Ectodermal cell (in vitro differentiated cells): Measurements from ENCODE around the gene RECQL5.

Experiments used
- H3K27ac ChIP-seq: 2 replicates; pipeline ENCODE4 v1.7.0; 2013; ENCODE audit warnings: mild to moderate bottlenecking, low read depth, low read length; ENCODE audit not compliant: insufficient read depth, poor library complexity, severe bottlenecking
- H3K27me3 ChIP-seq: 2 replicates; pipeline ENCODE4 v1.7.0; 2013; ENCODE audit warnings: mild to moderate bottlenecking, low read length; ENCODE audit not compliant: insufficient read depth, control insufficient read depth, poor library complexity, severe bottlenecking
- H3K36me3 ChIP-seq: one replicate; pipeline ENCODE4 v1.7.0; 2013; ENCODE audit warnings: low read length; ENCODE audit not compliant: control insufficient read depth, insufficient read depth
- H3K4me1 ChIP-seq: one replicate; pipeline ENCODE4 v1.7.0; 2013; ENCODE audit warnings: low read length; ENCODE audit not compliant: control insufficient read depth, insufficient read depth
- H3K4me3 ChIP-seq: 2 replicates; pipeline ENCODE4 v1.7.0; 2013; ENCODE audit warnings: low read depth, low read length, control low read depth; ENCODE audit not compliant: insufficient read depth
- H3K9me3 ChIP-seq: 2 replicates; pipeline ENCODE4 v1.7.0; 2013; ENCODE audit warnings: mild to moderate bottlenecking, low read length, moderate library complexity; ENCODE audit not compliant: control insufficient read depth
- WGBS, 2 experiments: methylation state at CpG; one replicate each; pipeline ENCODE4 v1.1.7; 2013; ENCODE audit warnings: missing lambda C conversion rate in 2 of 2; 5-methylcytosine and 5-hydroxymethylcytosine counted together

The RECQL5 gene

DNA sequence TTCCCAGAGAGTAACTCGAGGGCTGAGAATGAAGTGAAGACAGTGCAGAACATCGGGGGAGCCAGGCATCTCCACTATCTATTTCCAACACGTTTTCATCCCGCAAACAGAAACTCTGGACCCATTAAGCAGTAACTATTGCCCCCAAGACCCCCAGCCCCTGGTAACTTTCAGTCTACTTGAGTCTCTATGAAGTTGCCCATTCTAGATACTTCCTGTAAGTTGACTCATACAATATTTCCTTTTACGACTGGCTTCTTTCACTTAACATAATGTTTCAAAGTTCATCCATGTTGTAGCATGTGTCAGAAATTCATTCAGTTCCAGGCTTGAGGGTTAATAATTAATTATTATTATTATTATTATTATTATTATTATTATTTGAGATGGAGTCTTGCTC is 59.9 kb downstream of the RECQL5 start:
- Histone ChIP-seq H3K27ac (no peak overlapping the region), H3K4me3 (no peak overlapping the region), H3K27me3 (no peaks in the 10 kb centered on the region)

DNA sequence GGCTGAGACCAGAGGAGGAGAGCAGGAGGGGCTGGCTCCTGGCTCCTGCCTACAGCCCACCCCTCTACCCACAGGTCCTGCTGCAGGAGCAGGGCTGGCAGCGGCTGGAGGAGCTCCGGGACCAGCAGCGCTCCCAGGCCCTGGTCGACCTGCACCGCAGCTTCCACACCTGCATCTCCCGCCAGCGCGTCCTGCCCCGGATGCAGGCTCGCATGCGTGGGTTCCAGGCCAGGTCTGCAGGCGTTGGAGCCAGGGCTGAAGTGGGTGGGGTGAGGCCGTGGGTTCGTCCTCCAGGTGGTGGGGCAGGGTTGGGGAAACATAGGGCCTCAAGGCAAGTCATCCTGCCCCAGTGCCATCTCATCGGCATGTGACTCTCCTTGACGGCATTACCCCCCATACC is 61.2 kb downstream of the RECQL5 start:
- H3K4me1 ChIP-seq: no peaks in the 10 kb centered on the region
- no peak overlapping the region for H3K27ac ChIP-seq
- WGBS, 2 experiments: 87 to 89% methylated on average over 16 of the region's 16 CpGs
- no peaks in the 10 kb centered on the region for H3K36me3 ChIP-seq
- no peaks in the 10 kb centered on the region for H3K9me3 ChIP-seq
- H3K27me3 ChIP-seq: no peaks in the 10 kb centered on the region
- no peak overlapping the region for H3K4me3 ChIP-seq

More for the DNA sequence above, 59.9 kb downstream of the RECQL5 start:
- Histone ChIP-seq H3K4me1 (no peaks in the 10 kb centered on the region), H3K9me3 (no peaks in the 10 kb centered on the region), H3K36me3 (no peaks in the 10 kb centered on the region)
- WGBS, 2 experiments: 85 to 87% methylated on average over 4 to 5 of the region's 5 CpGs

DNA sequence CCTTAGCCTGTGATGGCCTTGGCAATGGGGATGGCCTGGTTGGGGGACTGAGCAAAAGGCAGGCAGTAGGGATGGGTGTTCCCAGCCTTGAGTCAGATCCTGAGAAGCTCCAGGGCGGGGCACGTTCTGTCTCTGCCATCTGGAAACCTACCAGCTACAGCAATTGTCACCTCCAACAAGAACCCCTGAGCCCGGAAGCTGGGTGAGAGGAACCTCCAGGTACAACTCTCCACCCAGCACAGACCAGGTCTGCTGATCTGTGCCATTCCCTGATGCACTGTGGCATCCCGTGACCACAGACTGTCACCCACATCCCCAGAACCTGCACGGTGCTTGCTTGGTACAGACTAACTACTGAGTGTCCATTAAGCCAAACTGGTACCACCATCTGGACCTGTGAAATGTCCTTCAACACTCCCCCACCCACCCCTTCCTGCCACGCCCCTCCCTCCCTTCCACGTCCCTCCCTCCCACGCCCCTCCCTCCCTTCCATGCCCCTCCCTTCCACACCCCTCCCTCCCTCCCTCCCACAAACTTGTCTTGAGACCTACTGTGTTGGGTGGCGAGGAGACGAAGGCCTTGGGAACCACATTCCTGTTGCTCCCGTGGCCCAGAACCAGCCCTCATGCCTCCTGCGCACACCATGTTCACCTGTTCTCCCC is 62.8 kb downstream of the RECQL5 start:
- no peak overlapping the region for H3K4me3 ChIP-seq
- no peaks in the 10 kb centered on the region for H3K9me3 ChIP-seq
- H3K27ac ChIP-seq: no peak overlapping the region
- no peaks in the 10 kb centered on the region for H3K4me1 ChIP-seq
- H3K36me3 ChIP-seq: no peaks in the 10 kb centered on the region
- no peaks in the 10 kb centered on the region for H3K27me3 ChIP-seq
- 88 to 92% methylated on average over 9 of the region's 12 CpGs for WGBS, 2 experiments

DNA sequence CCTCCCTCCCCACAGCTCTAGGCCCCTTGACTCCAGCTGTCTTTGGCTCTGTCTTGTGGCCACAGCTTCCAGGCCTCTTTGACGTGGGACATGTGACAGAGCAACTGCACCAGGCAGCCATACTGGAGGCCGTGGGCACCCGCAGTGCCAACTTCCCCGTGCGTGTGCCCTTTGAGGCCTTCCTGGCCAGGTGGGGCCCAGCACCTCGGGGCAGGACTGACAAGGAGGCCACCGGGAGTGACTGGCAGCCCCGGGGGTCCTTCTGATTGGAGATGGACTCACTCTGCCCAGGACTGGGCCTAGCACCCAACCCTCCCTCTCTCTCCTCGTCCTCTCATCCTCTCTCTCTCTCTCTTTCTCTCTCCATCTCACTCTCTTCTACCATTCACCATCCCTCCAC is 63.8 kb downstream of the RECQL5 start:
- 89 to 90% methylated on average over 9 of the region's 9 CpGs for WGBS, 2 experiments
- Histone ChIP-seq H3K36me3 (no peaks in the 10 kb centered on the region), H3K27me3 (no peaks in the 10 kb centered on the region), H3K4me1 (no peaks in the 10 kb centered on the region), H3K4me3 (no peak overlapping the region), H3K9me3 (no peaks in the 10 kb centered on the region), H3K27ac (no peak overlapping the region)

DNA sequence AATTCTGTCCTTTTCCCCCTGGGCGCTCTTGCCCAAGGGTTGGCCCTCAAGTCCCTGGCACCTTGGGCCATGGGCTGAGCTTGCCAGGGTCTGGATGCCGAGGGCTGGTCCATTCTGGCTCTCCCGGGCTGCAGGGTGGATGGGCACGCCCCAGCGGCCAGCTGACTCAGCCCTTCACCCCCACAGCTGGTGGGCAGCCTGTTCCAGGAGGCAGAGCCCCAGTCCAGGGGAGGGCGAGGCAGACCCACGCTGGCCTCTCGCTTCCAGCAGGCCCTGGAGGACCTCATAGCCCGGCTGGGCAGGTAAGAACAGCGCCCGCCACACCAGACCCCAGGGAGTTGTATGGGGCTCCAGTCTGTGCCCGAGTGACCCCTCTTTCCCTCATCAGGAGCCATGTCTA is 64.3 kb downstream of the RECQL5 start:
- H3K4me1 ChIP-seq: no peaks in the 10 kb centered on the region
- no peak overlapping the region for H3K27ac ChIP-seq
- H3K27me3 ChIP-seq: no peaks in the 10 kb centered on the region
- H3K4me3 ChIP-seq: no peak overlapping the region
- WGBS, 2 experiments: 90 to 93% methylated on average over 12 of the region's 12 CpGs
- no peaks in the 10 kb centered on the region for H3K9me3 ChIP-seq
- H3K36me3 ChIP-seq: no peaks in the 10 kb centered on the region

DNA sequence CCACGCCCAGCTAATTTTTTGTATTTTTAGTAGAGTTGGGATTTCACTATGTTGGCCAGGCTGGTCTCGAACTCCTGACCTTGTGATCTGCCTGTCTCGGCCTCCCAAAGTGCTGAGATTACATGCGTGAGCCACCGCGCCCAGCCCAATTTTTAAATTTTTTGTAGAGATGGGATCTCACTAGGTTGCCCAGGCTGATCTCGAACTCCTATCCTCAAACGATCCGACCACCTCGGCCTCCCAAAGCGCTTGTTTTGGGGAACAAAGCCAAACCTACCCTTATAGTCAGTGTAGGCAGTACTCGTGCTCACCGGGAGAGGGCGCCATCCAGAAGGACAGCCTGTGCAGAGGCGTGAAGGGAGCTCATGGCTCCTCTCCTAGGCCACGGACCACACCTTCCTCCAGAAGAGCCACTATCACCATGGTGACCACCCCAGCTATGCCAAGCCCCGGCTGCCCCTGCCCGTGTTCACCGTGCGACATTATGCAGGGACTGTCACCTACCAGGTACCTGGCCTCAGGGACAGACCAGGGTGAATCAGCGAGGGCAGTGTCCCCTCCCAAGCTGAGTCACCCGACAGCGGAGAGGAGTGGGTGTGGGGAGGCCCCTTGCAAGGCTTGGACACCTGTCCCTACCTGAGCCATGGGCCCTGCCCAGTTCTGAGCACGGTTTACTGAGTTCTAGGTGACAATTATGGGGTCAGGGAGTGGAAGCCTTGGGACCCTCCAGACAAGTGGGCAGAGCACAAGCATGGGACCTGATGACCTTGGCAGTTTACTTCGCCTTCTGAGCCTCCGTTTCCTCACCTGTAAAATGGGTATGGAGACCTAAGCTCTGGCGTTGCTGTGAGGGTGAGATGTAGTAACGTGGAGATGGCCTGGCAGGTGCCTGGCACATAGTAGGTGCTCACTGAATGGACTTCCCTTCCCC is 65.6 kb downstream of the RECQL5 start:
- H3K27ac ChIP-seq: no peak overlapping the region
- H3K4me3 ChIP-seq: no peak overlapping the region
- H3K9me3 ChIP-seq: no peaks in the 10 kb centered on the region
- no peaks in the 10 kb centered on the region for H3K36me3 ChIP-seq
- no peaks in the 10 kb centered on the region for H3K4me1 ChIP-seq
- no peaks in the 10 kb centered on the region for H3K27me3 ChIP-seq
- WGBS, 2 experiments: 66 to 68% methylated on average over 28 of the region's 28 CpGs

DNA sequence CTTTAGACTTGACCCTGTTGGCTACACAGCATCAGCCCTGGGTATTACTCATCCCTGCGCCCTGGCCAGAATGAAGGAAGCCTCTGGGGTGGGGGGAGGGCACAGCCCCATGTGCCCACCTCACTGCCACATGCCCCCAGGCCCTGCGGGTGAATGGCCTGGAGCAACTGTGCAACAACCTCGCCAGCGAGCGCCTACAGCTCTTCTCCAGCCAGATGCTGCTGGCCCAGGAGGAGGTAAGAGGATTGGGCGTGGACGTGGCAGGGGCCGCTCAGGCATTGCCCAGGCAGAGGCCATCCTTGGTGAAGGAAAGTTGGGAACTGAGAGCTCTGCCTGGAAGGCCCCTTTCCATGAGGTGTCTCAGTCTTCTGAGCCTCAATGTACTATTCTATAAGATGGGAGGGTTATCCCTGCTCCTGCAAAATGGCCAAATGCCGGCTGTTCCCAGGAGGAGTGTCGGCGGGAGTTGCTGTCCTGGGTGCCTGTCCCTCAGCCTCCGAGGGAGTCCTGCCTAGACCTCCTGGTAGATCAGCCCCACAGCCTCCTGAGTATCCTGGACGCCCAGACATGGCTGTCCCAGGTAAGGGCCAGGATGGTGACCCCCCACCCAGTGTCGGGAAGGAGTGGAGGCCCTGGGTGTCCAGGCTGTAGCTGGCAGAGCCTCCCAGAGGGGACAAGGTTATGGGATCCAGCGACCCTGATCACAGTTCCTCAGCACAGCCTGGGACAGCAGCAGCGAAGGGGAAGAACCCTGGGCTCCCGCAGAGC is 70.5 kb downstream of the RECQL5 start:
- no peak overlapping the region for H3K4me3 ChIP-seq
- H3K4me1 ChIP-seq: no peaks in the 10 kb centered on the region
- H3K36me3 ChIP-seq: no peaks in the 10 kb centered on the region
- H3K27me3 ChIP-seq: no peaks in the 10 kb centered on the region
- no peak overlapping the region for H3K27ac ChIP-seq
- WGBS, 2 experiments: 89 to 91% methylated on average over 17 of the region's 17 CpGs
- no peaks in the 10 kb centered on the region for H3K9me3 ChIP-seq

DNA sequence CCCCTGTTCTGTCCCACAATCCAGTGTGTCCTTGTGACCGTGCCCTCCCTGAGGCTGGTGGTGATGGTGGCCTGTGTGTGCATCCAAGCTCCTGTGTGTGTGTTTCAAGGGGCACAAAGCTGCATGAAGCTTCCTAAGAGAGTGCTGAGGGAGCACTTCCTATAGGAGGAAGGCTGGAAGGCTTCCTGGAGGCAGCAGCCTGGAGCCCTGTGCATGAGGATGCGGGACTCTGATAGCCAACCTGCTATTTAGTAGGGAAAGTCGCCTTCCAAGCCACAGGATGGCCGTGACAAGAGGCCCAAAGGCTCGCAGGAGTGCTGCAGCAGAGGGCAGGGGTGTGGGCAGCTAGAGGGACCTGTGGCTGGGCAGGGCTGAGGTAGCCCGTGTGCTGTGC is 71.0 kb downstream of the RECQL5 start:
- H3K27me3 ChIP-seq: no peaks in the 10 kb centered on the region
- no peaks in the 10 kb centered on the region for H3K36me3 ChIP-seq
- H3K4me1 ChIP-seq: no peaks in the 10 kb centered on the region
- H3K9me3 ChIP-seq: no peaks in the 10 kb centered on the region
- H3K4me3 ChIP-seq: no peak overlapping the region
- 89 to 92% methylated on average over 6 of the region's 6 CpGs for WGBS, 2 experiments
- H3K27ac ChIP-seq: no peak overlapping the region

DNA sequence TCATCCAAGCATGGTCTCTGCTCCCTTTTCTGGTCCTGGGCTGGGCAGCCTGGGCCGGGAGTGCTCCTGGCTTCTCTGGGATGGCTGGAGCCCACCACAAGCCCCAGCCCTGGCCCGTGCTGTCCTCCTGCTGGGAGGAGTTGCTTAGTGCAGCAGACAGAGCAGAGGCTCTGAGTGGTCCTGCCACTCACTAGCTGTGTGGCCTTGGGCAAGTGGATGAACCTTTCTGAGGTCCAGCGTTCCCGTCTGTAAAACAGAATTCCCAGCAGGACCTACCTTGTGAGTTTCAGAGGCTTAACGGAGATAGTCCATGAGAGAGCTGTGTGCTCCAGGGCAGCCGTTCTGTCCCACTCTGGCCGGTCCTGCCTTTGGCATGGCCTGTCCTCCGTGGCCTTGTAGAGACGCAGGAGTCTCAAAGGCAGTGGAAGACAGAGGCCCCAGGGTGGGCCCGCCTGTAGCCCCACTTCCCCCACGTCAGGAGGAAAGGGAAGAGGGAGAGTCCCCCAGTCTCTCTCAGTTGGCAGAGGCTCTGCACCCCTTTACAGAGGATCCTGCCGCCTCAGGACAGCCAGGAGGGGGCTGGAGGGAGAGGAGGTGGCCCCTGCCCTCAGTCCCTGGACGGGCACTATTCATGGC is 71.6 kb downstream of the RECQL5 start:
- Histone ChIP-seq H3K36me3 (no peaks in the 10 kb centered on the region), H3K9me3 (no peaks in the 10 kb centered on the region), H3K4me3 (no peak overlapping the region), H3K4me1 (no peaks in the 10 kb centered on the region), H3K27me3 (peaks cover 2% of the 10 kb centered on the region), H3K27ac (no peak overlapping the region)
- 80 to 86% methylated on average over 13 of the region's 13 CpGs for WGBS, 2 experiments
